ENCODE results near the gene TFPT.
A peak's percentile ranks its signal among the peaks of the same experiment; 100 is the strongest.

Gene TFPT

GRCh38 chr19:54115109-54116063, at the start of gene TFPT, which contains the start of gene PRPF31:
Gene TFPT, minus strand, starts transcription at chr19:54115657. Its CDS starts 388 bp downstream, at chr19:54115269.
Gene PRPF31, plus strand, starts transcription at chr19:54115754. Its CDS starts 2,525 bp downstream, at chr19:54118279.
- DNase-seq, result peak; percentile 91

GRCh38 chr19:54165222-54165621, 49.8 kb upstream of the TFPT start:
- no peak for DNase-seq

GRCh38 chr19:54164369-54165068, 49.1 kb upstream of the TFPT start:
- DNase-seq, result no peak

GRCh38 chr19:54162884-54163283, 47.4 kb upstream of the TFPT start:
- no peak for DNase-seq

GRCh38 chr19:54162241-54162805, 46.9 kb upstream of the TFPT start:
- DNase-seq, result peak; percentile 53

GRCh38 chr19:54160854-54161253, 45.4 kb upstream of the TFPT start:
- no peak for DNase-seq

- no peak for DNase-seq
These were observed 44.8 kb upstream of the TFPT start for GRCh38 chr19:54160182-54160811.

GRCh38 chr19:54159352-54160181, 44.1 kb upstream of the TFPT start, which contains the start of gene LENG1:
Gene LENG1, minus strand, starts transcription at chr19:54159721. Its CDS starts 26 bp downstream, at chr19:54159695.
- peak; percentile 99 for DNase-seq

GRCh38 chr19:54158812-54159351, 43.4 kb upstream of the TFPT start:
- DNase-seq, result no peak

GRCh38 chr19:54156953-54157352, 41.5 kb upstream of the TFPT start:
- DNase-seq, result no peak

GRCh38 chr19:54156490-54156889, 41.0 kb upstream of the TFPT start:
- no peak for DNase-seq

GRCh38 chr19:54155694-54156093, 40.2 kb upstream of the TFPT start:
- no peak for DNase-seq

- DNase-seq, result no peak
These were observed 39.3 kb upstream of the TFPT start for GRCh38 chr19:54154603-54155345.

- no peak for DNase-seq
These were observed 38.4 kb upstream of the TFPT start for GRCh38 chr19:54153731-54154326.

- DNase-seq, result no peak
These were observed 37.5 kb upstream of the TFPT start for GRCh38 chr19:54152878-54153524.

GRCh38 chr19:54152267-54152666, 36.8 kb upstream of the TFPT start:
- DNase-seq, result no peak

- DNase-seq, result no peak
These were observed 36.0 kb upstream of the TFPT start for GRCh38 chr19:54151362-54152035.

GRCh38 chr19:54149021-54149812, 33.8 kb upstream of the TFPT start:
- no peak for DNase-seq
